Measurements from ENCODE around the gene PLPP1. TPM values are rescaled to one million over a fixed set of nuclear protein-coding genes. Genes with fewer than 3 reads are reported as not detected.
"Not testable (repeated sequence)": the region's sequence is repeated elsewhere in the genome, so short reads cannot be mapped to it uniquely, and the experiment has no call there.

Gene PLPP1
- total RNA-seq, 2 experiments from 2014 or later, result 21.3 to 23.1 TPM

- Mint-ChIP-seq H3K4me1 (peaks cover 4% of the 10 kb centered on the region), H3K36me3 (no peaks in the 10 kb centered on the region), H3K27ac (no peak overlapping the region), H3K4me3 (no peak overlapping the region), H3K9me3 (no peaks in the 10 kb centered on the region), H3K27me3 (no peaks in the 10 kb centered on the region)
- DNase-seq, result no peak
These were observed 23.7 kb upstream of the PLPP1 start for GRCh38 chr5:55558484-55558883.

- no peaks in the 10 kb centered on the region for H3K27me3 Mint-ChIP-seq
- no peaks in the 10 kb centered on the region for H3K9me3 Mint-ChIP-seq
- no peak overlapping the region for H3K4me3 Mint-ChIP-seq
- DNase-seq, result no peak
- no peak overlapping the region for H3K27ac Mint-ChIP-seq
- no peaks in the 10 kb centered on the region for H3K36me3 Mint-ChIP-seq
- peaks cover 4% of the 10 kb centered on the region for H3K4me1 Mint-ChIP-seq
These were observed 22.4 kb upstream of the PLPP1 start for GRCh38 chr5:55557123-55557522.

GRCh38 chr5:55554585-55555202 lies 19.9 kb upstream of the PLPP1 start:
- Mint-ChIP-seq H3K4me3 (no peak overlapping the region), H3K9me3 (no peaks in the 10 kb centered on the region), H3K27ac (no peak overlapping the region), H3K4me1 (peaks cover 4% of the 10 kb centered on the region), H3K36me3 (no peaks in the 10 kb centered on the region), H3K27me3 (no peaks in the 10 kb centered on the region)
- no peak for DNase-seq

- Mint-ChIP-seq H3K4me1 (peaks cover 6% of the 10 kb centered on the region), H3K36me3 (no peaks in the 10 kb centered on the region), H3K4me3 (no peak overlapping the region), H3K27ac (no peak overlapping the region), H3K9me3 (no peaks in the 10 kb centered on the region), H3K27me3 (peaks cover 3% of the 10 kb centered on the region)
- DNase-seq, result no peak
These were observed 17.1 kb upstream of the PLPP1 start for GRCh38 chr5:55551904-55552303.

GRCh38 chr5:55551358-55551757 lies 16.6 kb upstream of the PLPP1 start:
- no peak overlapping the region for H3K4me3 Mint-ChIP-seq
- H3K36me3 Mint-ChIP-seq, result no peaks in the 10 kb centered on the region
- no peak for DNase-seq
- H3K27me3 Mint-ChIP-seq, result peaks cover 3% of the 10 kb centered on the region
- no peaks in the 10 kb centered on the region for H3K9me3 Mint-ChIP-seq
- H3K4me1 Mint-ChIP-seq, result peaks cover 8% of the 10 kb centered on the region
- no peak overlapping the region for H3K27ac Mint-ChIP-seq

- Mint-ChIP-seq H3K4me3 (no peak overlapping the region), H3K9me3 (no peaks in the 10 kb centered on the region), H3K27ac (no peak overlapping the region), H3K4me1 (peaks cover 5% of the 10 kb centered on the region), H3K36me3 (no peaks in the 10 kb centered on the region), H3K27me3 (peaks cover 3% of the 10 kb centered on the region)
- DNase-seq, result no peak
These were observed 13.0 kb upstream of the PLPP1 start for GRCh38 chr5:55547781-55548180.

- no peaks in the 10 kb centered on the region for H3K36me3 Mint-ChIP-seq
- H3K27me3 Mint-ChIP-seq, result peaks cover 3% of the 10 kb centered on the region
- H3K27ac Mint-ChIP-seq, result no peak overlapping the region
- H3K9me3 Mint-ChIP-seq, result no peaks in the 10 kb centered on the region
- peaks cover 5% of the 10 kb centered on the region for H3K4me1 Mint-ChIP-seq
- H3K4me3 Mint-ChIP-seq, result no peak overlapping the region
- no peak for DNase-seq
These were observed 12.2 kb upstream of the PLPP1 start for GRCh38 chr5:55546947-55547346.

GRCh38 chr5:55544341-55544740 lies 9.6 kb upstream of the PLPP1 start:
- no peak for DNase-seq
- H3K4me3 Mint-ChIP-seq, result no peak overlapping the region
- peaks cover 3% of the 10 kb centered on the region for H3K27me3 Mint-ChIP-seq
- no peak overlapping the region for H3K27ac Mint-ChIP-seq
- H3K36me3 Mint-ChIP-seq, result no peaks in the 10 kb centered on the region
- no peaks in the 10 kb centered on the region for H3K9me3 Mint-ChIP-seq
- H3K4me1 Mint-ChIP-seq, result peaks cover 27% of the 10 kb centered on the region

- H3K9me3 Mint-ChIP-seq, result no peaks in the 10 kb centered on the region
- H3K36me3 Mint-ChIP-seq, result no peaks in the 10 kb centered on the region
- peaks cover 33% of the 10 kb centered on the region for H3K4me1 Mint-ChIP-seq
- DNase-seq, result no peak
- H3K4me3 Mint-ChIP-seq, result peak overlapping the region; percentile 45
- H3K27ac Mint-ChIP-seq, result peak overlapping the region; percentile 87
- H3K27me3 Mint-ChIP-seq, result no peaks in the 10 kb centered on the region
These were observed 6.4 kb upstream of the PLPP1 start for GRCh38 chr5:55541056-55541635.

- peak overlapping the region; percentile 87 for H3K27ac Mint-ChIP-seq
- H3K27me3 Mint-ChIP-seq, result no peaks in the 10 kb centered on the region
- peaks cover 38% of the 10 kb centered on the region for H3K4me1 Mint-ChIP-seq
These were observed 5.8 kb upstream of the PLPP1 start for GRCh38 chr5:55540525-55540924.

GRCh38 chr5:55540024-55540423 lies 5.3 kb upstream of the PLPP1 start:
- Mint-ChIP-seq H3K27ac (peak overlapping the region; percentile 87), H3K9me3 (no peaks in the 10 kb centered on the region), H3K36me3 (no peaks in the 10 kb centered on the region), H3K4me3 (no peak overlapping the region), H3K4me1 (peaks cover 43% of the 10 kb centered on the region), H3K27me3 (no peaks in the 10 kb centered on the region)
- no peak for DNase-seq

More at GRCh38 chr5:55540525-55540924, 5.8 kb upstream of the PLPP1 start:
- Mint-ChIP-seq H3K4me3 (peak overlapping the region; percentile 56), H3K36me3 (no peaks in the 10 kb centered on the region), H3K9me3 (no peaks in the 10 kb centered on the region)
- DNase-seq, result no peak

- Mint-ChIP-seq H3K27ac (peak overlapping the region; percentile 56), H3K9me3 (no peaks in the 10 kb centered on the region), H3K4me3 (peak overlapping the region; percentile 16), H3K4me1 (peaks cover 45% of the 10 kb centered on the region), H3K36me3 (peaks cover under 1% of the 10 kb centered on the region), H3K27me3 (no peaks in the 10 kb centered on the region)
- no peak for DNase-seq
These were observed 3.9 kb upstream of the PLPP1 start for GRCh38 chr5:55538661-55539060.

- H3K36me3 Mint-ChIP-seq, DNase-seq, H3K27ac Mint-ChIP-seq, H3K9me3 Mint-ChIP-seq, H3K27me3 Mint-ChIP-seq, H3K4me3 Mint-ChIP-seq: not testable (repeated sequence)
- peaks cover 50% of the 10 kb centered on the region for H3K4me1 Mint-ChIP-seq
These were observed 2.6 kb upstream of the PLPP1 start for GRCh38 chr5:55537315-55537714.

- peaks cover 43% of the 10 kb centered on the region for H3K4me1 Mint-ChIP-seq
- H3K27ac Mint-ChIP-seq, result peak overlapping the region; percentile 92
- peak overlapping the region; percentile 89 for H3K4me3 Mint-ChIP-seq
- no peaks in the 10 kb centered on the region for H3K27me3 Mint-ChIP-seq
- DNase-seq, result no peak
- no peaks in the 10 kb centered on the region for H3K9me3 Mint-ChIP-seq
- peaks cover 12% of the 10 kb centered on the region for H3K36me3 Mint-ChIP-seq
These were observed 588 bp upstream of the PLPP1 start for GRCh38 chr5:55535199-55535905.

GRCh38 chr5:55533521-55534435 lies 986 bp downstream of the PLPP1 start:
- peak overlapping the region; percentile 89 for H3K4me3 Mint-ChIP-seq
- DNase-seq, result no peak
- H3K27me3 Mint-ChIP-seq, result no peaks in the 10 kb centered on the region
- no peaks in the 10 kb centered on the region for H3K9me3 Mint-ChIP-seq
- peak overlapping the region; percentile 82 for H3K27ac Mint-ChIP-seq
- H3K4me1 Mint-ChIP-seq, result peaks cover 40% of the 10 kb centered on the region
- peaks cover 16% of the 10 kb centered on the region for H3K36me3 Mint-ChIP-seq

Measured in activated naive CD8-positive, alpha-beta T cell treated with anti-CD3 and anti-CD28 coated beads for 36 hours (primary cell).